ENCODE data around the gene SGPL1. TPM values are rescaled to one million over a fixed set of nuclear protein-coding genes. Genes with fewer than 3 reads are reported as not detected.

SGPL1 gene
- total RNA-seq, 6 experiments from 2014 or later: 22.4 to 30.9 (median 26.0) TPM

GRCh38 chr10:70791386-70792039, 24.2 kb upstream of the SGPL1 start:
- TF ChIP-seq, protein P1, sequence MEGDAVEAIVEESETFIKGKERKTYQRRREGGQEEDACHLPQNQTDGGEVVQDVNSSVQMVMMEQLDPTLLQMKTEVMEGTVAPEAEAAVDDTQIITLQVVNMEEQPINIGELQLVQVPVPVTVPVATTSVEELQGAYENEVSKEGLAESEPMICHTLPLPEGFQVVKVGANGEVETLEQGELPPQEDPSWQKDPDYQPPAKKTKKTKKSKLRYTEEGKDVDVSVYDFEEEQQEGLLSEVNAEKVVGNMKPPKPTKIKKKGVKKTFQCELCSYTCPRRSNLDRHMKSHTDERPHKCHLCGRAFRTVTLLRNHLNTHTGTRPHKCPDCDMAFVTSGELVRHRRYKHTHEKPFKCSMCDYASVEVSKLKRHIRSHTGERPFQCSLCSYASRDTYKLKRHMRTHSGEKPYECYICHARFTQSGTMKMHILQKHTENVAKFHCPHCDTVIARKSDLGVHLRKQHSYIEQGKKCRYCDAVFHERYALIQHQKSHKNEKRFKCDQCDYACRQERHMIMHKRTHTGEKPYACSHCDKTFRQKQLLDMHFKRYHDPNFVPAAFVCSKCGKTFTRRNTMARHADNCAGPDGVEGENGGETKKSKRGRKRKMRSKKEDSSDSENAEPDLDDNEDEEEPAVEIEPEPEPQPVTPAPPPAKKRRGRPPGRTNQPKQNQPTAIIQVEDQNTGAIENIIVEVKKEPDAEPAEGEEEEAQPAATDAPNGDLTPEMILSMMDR (IDR thresholded peaks at IDR 0.05): no peak
- Mint-ChIP-seq H3K9me3 (no peaks in the 10 kb centered on the region; the same call in 1 of the 2 replicates), H3K27me3 (ENCODE audit: insufficient read depth) (peaks cover 32% of the 10 kb centered on the region), H3K4me3 (no peak overlapping the region), H3K27ac (no peak overlapping the region), H3K4me1 (ENCODE audit: low read depth) (peaks cover 4% of the 10 kb centered on the region; the same call in 1 of the 2 replicates), H3K36me3 (ENCODE audit: low read depth) (peaks cover under 1% of the 10 kb centered on the region; the same call in 1 of the 2 replicates)
- no peak for DNase-seq

- H3K4me1 Mint-ChIP-seq (ENCODE audit: low read depth): peaks cover 6% of the 10 kb centered on the region; the same call in 1 of the 2 replicates
- TF ChIP-seq, protein P1 (IDR thresholded peaks at IDR 0.05): no peak
These were observed 20.1 kb upstream of the SGPL1 start for GRCh38 chr10:70795613-70796012.

GRCh38 chr10:70797840-70798239, 17.9 kb upstream of the SGPL1 start:
- no peak for DNase-seq
- Mint-ChIP-seq H3K27me3 (ENCODE audit: insufficient read depth) (peaks cover 52% of the 10 kb centered on the region), H3K9me3 (no peaks in the 10 kb centered on the region; the same call in 1 of the 2 replicates), H3K27ac (no peak overlapping the region), H3K36me3 (ENCODE audit: low read depth) (peaks cover 9% of the 10 kb centered on the region; the same call in 1 of the 2 replicates), H3K4me1 (ENCODE audit: low read depth) (peaks cover 6% of the 10 kb centered on the region; the same call in 1 of the 2 replicates), H3K4me3 (no peak overlapping the region)
- TF ChIP-seq, protein P1 (IDR thresholded peaks at IDR 0.05): no peak

More at GRCh38 chr10:70795613-70796012, 20.1 kb upstream of the SGPL1 start:
- Mint-ChIP-seq H3K27me3 (ENCODE audit: insufficient read depth) (peaks cover 48% of the 10 kb centered on the region), H3K36me3 (ENCODE audit: low read depth) (peaks cover 9% of the 10 kb centered on the region; the same call in 1 of the 2 replicates), H3K4me3 (no peak overlapping the region), H3K9me3 (no peaks in the 10 kb centered on the region; the same call in 1 of the 2 replicates), H3K27ac (no peak overlapping the region)
- no peak for DNase-seq

DNA sequence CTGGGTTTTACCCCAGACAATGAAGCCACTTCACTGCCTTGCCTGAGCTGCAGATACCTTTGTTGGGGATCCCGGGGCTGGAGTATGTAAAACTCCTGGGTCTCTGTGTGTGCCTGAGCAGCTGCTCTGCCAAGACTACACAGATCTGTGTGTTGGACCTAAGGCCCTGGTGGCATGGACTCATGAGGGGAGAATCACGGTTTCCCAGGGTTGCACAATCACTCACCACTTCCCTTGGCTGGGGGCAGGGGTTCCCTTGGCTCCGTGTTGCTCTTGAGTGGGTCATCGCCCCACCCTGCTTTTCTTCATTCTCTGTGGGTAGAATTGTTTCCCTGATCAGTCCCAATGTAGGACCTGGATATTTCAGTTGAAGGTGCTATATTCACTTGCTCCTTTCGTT, 16.6 kb upstream of the SGPL1 start:
- Mint-ChIP-seq H3K9me3 (no peaks in the 10 kb centered on the region; the same call in 1 of the 2 replicates), H3K4me1 (ENCODE audit: low read depth) (peaks cover 7% of the 10 kb centered on the region), H3K36me3 (ENCODE audit: low read depth) (peaks cover 9% of the 10 kb centered on the region; the same call in 1 of the 2 replicates), H3K27ac (no peak overlapping the region), H3K4me3 (no peak overlapping the region; the same call in 1 of the 2 replicates), H3K27me3 (ENCODE audit: insufficient read depth) (peaks cover 59% of the 10 kb centered on the region)
- TF ChIP-seq, protein P1 (IDR thresholded peaks at IDR 0.05): no peak
- DNase-seq: no peak

DNA sequence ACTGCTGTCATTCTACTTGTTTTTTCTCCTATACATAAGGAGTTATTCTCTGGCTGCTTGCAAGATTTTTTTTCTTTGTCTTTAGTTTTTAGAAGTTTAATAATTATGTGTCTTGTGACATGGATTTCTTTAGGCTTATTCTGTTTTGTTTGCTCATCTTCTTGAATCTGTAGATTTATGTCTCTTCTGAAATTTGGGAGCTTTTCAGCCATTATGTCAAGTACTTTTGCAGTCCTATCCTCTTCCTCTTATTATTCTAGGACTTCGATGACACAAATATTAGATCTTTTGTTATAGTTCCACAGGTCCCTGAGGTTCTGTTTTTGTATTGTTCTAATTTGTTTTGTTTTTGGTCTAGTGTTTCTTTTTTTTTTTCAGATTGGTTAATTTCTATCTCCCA, 13.9 kb upstream of the SGPL1 start:
- H3K9me3 Mint-ChIP-seq: no peaks in the 10 kb centered on the region; the same call in 1 of the 2 replicates
- H3K4me3 Mint-ChIP-seq: no peak overlapping the region
- H3K36me3 Mint-ChIP-seq (ENCODE audit: low read depth): peaks cover 6% of the 10 kb centered on the region; the same call in 1 of the 2 replicates
- peaks cover 13% of the 10 kb centered on the region for H3K4me1 Mint-ChIP-seq (ENCODE audit: low read depth)
- DNase-seq: no peak
- TF ChIP-seq, protein P1 (IDR thresholded peaks at IDR 0.05): no peak
- H3K27ac Mint-ChIP-seq: no peak overlapping the region
- peaks cover 53% of the 10 kb centered on the region for H3K27me3 Mint-ChIP-seq (ENCODE audit: insufficient read depth)
